HG03097 (cell line): ENCODE measurements around the gene BEND5.

Source experiments
- ATAC-seq: cut with Tn5 transposase; IDR thresholded peaks from one replicate; pipeline ENCODE4 v1.9.1; 2021; ENCODE audit not compliant: unreplicated experiment, low FRiP score

BEND5 gene

GRCh38 chr1:48726139-48726538 lies 50.6 kb downstream of the BEND5 start:
- ATAC-seq: no peak

GRCh38 chr1:48725341-48726046 lies 51.2 kb downstream of the BEND5 start:
- no peak for ATAC-seq

- ATAC-seq: no peak
These were observed 55.8 kb downstream of the BEND5 start for GRCh38 chr1:48720929-48721328.

GRCh38 chr1:48718705-48719104 lies 58.0 kb downstream of the BEND5 start:
- ATAC-seq: no peak

GRCh38 chr1:48718116-48718630 lies 58.5 kb downstream of the BEND5 start:
- no peak for ATAC-seq

- ATAC-seq: no peak
These were observed 59.6 kb downstream of the BEND5 start for GRCh38 chr1:48717082-48717481.

GRCh38 chr1:48715921-48716320 lies 60.8 kb downstream of the BEND5 start:
- ATAC-seq: no peak

GRCh38 chr1:48710915-48711314 lies 65.8 kb downstream of the BEND5 start:
- no peak for ATAC-seq

GRCh38 chr1:48710318-48710717 lies 66.4 kb downstream of the BEND5 start:
- ATAC-seq: no peak

- no peak for ATAC-seq
These were observed 72.0 kb downstream of the BEND5 start for GRCh38 chr1:48704736-48705135.

GRCh38 chr1:48701445-48701844 lies 75.2 kb downstream of the BEND5 start:
- ATAC-seq: no peak

- no peak for ATAC-seq
These were observed 79.5 kb downstream of the BEND5 start for GRCh38 chr1:48697066-48697707.

- no peak for ATAC-seq
These were observed 81.5 kb downstream of the BEND5 start for GRCh38 chr1:48695161-48695560.

- no peak for ATAC-seq
These were observed 82.9 kb downstream of the BEND5 start for GRCh38 chr1:48693674-48694320.

- no peak for ATAC-seq
These were observed 83.5 kb downstream of the BEND5 start for GRCh38 chr1:48693180-48693579.

GRCh38 chr1:48692235-48692634 lies 84.5 kb downstream of the BEND5 start:
- no peak for ATAC-seq

GRCh38 chr1:48691429-48692001 lies 85.2 kb downstream of the BEND5 start:
- peak; percentile 60 for ATAC-seq

GRCh38 chr1:48688102-48688760 lies 88.5 kb downstream of the BEND5 start:
- ATAC-seq: no peak

GRCh38 chr1:48687282-48688045 lies 89.2 kb downstream of the BEND5 start:
- no peak for ATAC-seq

GRCh38 chr1:48686159-48686558 lies 90.5 kb downstream of the BEND5 start:
- no peak for ATAC-seq
